T-helper 1 cell treated with Interleukin-12 subunit alpha and Interleukin-12 subunit beta and Interleukin-4 antibody, amounts not matched to agents 30 μg/mL and 1 μg/mL, for 36 hours (primary cell): ENCODE results near the gene COLGALT1.
A peak's percentile ranks its signal among the peaks of the same experiment; 100 is the strongest.

Experiments
- H3K27ac Mint-ChIP-seq: one replicate; pipeline ENCODE4 v1.8.0; 2021; ENCODE audit warnings: mild to moderate bottlenecking, mixed read lengths
- H3K27me3 Mint-ChIP-seq: one replicate; pipeline ENCODE4 v1.8.0; 2021; ENCODE audit warnings: low read depth, mixed read lengths
- H3K36me3 Mint-ChIP-seq: one replicate; pipeline ENCODE4 v1.8.0; 2021; ENCODE audit warnings: low read depth, mixed read lengths
- H3K4me1 Mint-ChIP-seq: one replicate; pipeline ENCODE4 v1.8.0; 2021; ENCODE audit warnings: low read depth, mixed read lengths
- H3K4me3 Mint-ChIP-seq: one replicate; pipeline ENCODE4 v1.8.0; 2021; ENCODE audit warnings: mild to moderate bottlenecking, moderate library complexity, mixed read lengths
- H3K9me3 Mint-ChIP-seq: one replicate; pipeline ENCODE4 v1.8.0; 2021; ENCODE audit warnings: mixed read lengths

Gene COLGALT1

GRCh38 chr19:17526922-17527321 is 28.5 kb upstream of the COLGALT1 start:
- Mint-ChIP-seq H3K36me3 (no peaks in the 10 kb centered on the region), H3K4me1 (peaks cover 16% of the 10 kb centered on the region), H3K27me3 (peaks cover 11% of the 10 kb centered on the region), H3K27ac (no peak overlapping the region), H3K9me3 (peaks cover 12% of the 10 kb centered on the region), H3K4me3 (no peak overlapping the region)

GRCh38 chr19:17527326-17527725 is 28.1 kb upstream of the COLGALT1 start:
- H3K4me3 Mint-ChIP-seq: no peak overlapping the region
- no peak overlapping the region for H3K27ac Mint-ChIP-seq
- H3K4me1 Mint-ChIP-seq: peaks cover 16% of the 10 kb centered on the region
- H3K27me3 Mint-ChIP-seq: peaks cover 11% of the 10 kb centered on the region
- no peaks in the 10 kb centered on the region for H3K36me3 Mint-ChIP-seq
- H3K9me3 Mint-ChIP-seq: peaks cover 12% of the 10 kb centered on the region

- no peak overlapping the region for H3K4me3 Mint-ChIP-seq
- peaks cover 12% of the 10 kb centered on the region for H3K9me3 Mint-ChIP-seq
- no peak overlapping the region for H3K27ac Mint-ChIP-seq
- H3K27me3 Mint-ChIP-seq: peaks cover 13% of the 10 kb centered on the region
- peaks cover 8% of the 10 kb centered on the region for H3K4me1 Mint-ChIP-seq
- H3K36me3 Mint-ChIP-seq: no peaks in the 10 kb centered on the region
These were observed 26.8 kb upstream of the COLGALT1 start for GRCh38 chr19:17528610-17529009.

GRCh38 chr19:17529239-17530158 is 25.9 kb upstream of the COLGALT1 start:
- Mint-ChIP-seq H3K27ac (no peak overlapping the region), H3K27me3 (peaks cover 14% of the 10 kb centered on the region), H3K4me3 (no peak overlapping the region), H3K9me3 (peaks cover 12% of the 10 kb centered on the region), H3K36me3 (no peaks in the 10 kb centered on the region), H3K4me1 (peaks cover 2% of the 10 kb centered on the region)

GRCh38 chr19:17530586-17530985 is 24.9 kb upstream of the COLGALT1 start:
- no peak overlapping the region for H3K27ac Mint-ChIP-seq

GRCh38 chr19:17532116-17532515 is 23.3 kb upstream of the COLGALT1 start:
- Mint-ChIP-seq H3K27me3 (peaks cover 12% of the 10 kb centered on the region), H3K4me3 (no peak overlapping the region), H3K4me1 (no peaks in the 10 kb centered on the region), H3K27ac (no peak overlapping the region), H3K36me3 (no peaks in the 10 kb centered on the region), H3K9me3 (peaks cover 8% of the 10 kb centered on the region)

More at GRCh38 chr19:17530586-17530985, 24.9 kb upstream of the COLGALT1 start:
- Mint-ChIP-seq H3K36me3 (no peaks in the 10 kb centered on the region), H3K4me1 (no peaks in the 10 kb centered on the region), H3K27me3 (peaks cover 12% of the 10 kb centered on the region), H3K4me3 (no peak overlapping the region), H3K9me3 (peaks cover 8% of the 10 kb centered on the region)

GRCh38 chr19:17532557-17532956 is 22.9 kb upstream of the COLGALT1 start:
- no peaks in the 10 kb centered on the region for H3K36me3 Mint-ChIP-seq
- H3K27me3 Mint-ChIP-seq: peaks cover 15% of the 10 kb centered on the region
- H3K27ac Mint-ChIP-seq: no peak overlapping the region
- H3K9me3 Mint-ChIP-seq: peaks cover 8% of the 10 kb centered on the region
- H3K4me1 Mint-ChIP-seq: no peaks in the 10 kb centered on the region
- no peak overlapping the region for H3K4me3 Mint-ChIP-seq

- H3K9me3 Mint-ChIP-seq: no peaks in the 10 kb centered on the region
- no peaks in the 10 kb centered on the region for H3K36me3 Mint-ChIP-seq
- peaks cover 9% of the 10 kb centered on the region for H3K4me1 Mint-ChIP-seq
These were observed 20.7 kb upstream of the COLGALT1 start for GRCh38 chr19:17534767-17535166.

GRCh38 chr19:17536955-17537354 is 18.5 kb upstream of the COLGALT1 start:
- Mint-ChIP-seq H3K9me3 (no peaks in the 10 kb centered on the region), H3K27ac (no peak overlapping the region), H3K4me1 (peaks cover 9% of the 10 kb centered on the region), H3K27me3 (peaks cover 19% of the 10 kb centered on the region), H3K4me3 (no peak overlapping the region), H3K36me3 (no peaks in the 10 kb centered on the region)

More at GRCh38 chr19:17534767-17535166, 20.7 kb upstream of the COLGALT1 start:
- no peak overlapping the region for H3K27ac Mint-ChIP-seq
- H3K4me3 Mint-ChIP-seq: no peak overlapping the region
- H3K27me3 Mint-ChIP-seq: peaks cover 19% of the 10 kb centered on the region

- Mint-ChIP-seq H3K27ac (no peak overlapping the region), H3K9me3 (no peaks in the 10 kb centered on the region), H3K36me3 (no peaks in the 10 kb centered on the region), H3K27me3 (peaks cover 16% of the 10 kb centered on the region), H3K4me1 (peaks cover 9% of the 10 kb centered on the region), H3K4me3 (peak overlapping the region; percentile 69)
These were observed 16.7 kb upstream of the COLGALT1 start for GRCh38 chr19:17538684-17539237.

GRCh38 chr19:17539238-17540117 is 16.0 kb upstream of the COLGALT1 start:
- peak overlapping the region; percentile 62 for H3K27ac Mint-ChIP-seq
- peaks cover 9% of the 10 kb centered on the region for H3K4me1 Mint-ChIP-seq
- peak overlapping the region; percentile 80 for H3K4me3 Mint-ChIP-seq
- peaks cover 15% of the 10 kb centered on the region for H3K27me3 Mint-ChIP-seq
- no peaks in the 10 kb centered on the region for H3K36me3 Mint-ChIP-seq
- H3K9me3 Mint-ChIP-seq: no peaks in the 10 kb centered on the region

- Mint-ChIP-seq H3K27ac (no peak overlapping the region), H3K4me1 (peaks cover 9% of the 10 kb centered on the region), H3K36me3 (no peaks in the 10 kb centered on the region), H3K4me3 (no peak overlapping the region), H3K9me3 (no peaks in the 10 kb centered on the region), H3K27me3 (peaks cover 15% of the 10 kb centered on the region)
These were observed 15.3 kb upstream of the COLGALT1 start for GRCh38 chr19:17540174-17540573.

GRCh38 chr19:17541184-17541759 is 14.2 kb upstream of the COLGALT1 start:
- H3K9me3 Mint-ChIP-seq: no peaks in the 10 kb centered on the region
- no peaks in the 10 kb centered on the region for H3K36me3 Mint-ChIP-seq
- no peak overlapping the region for H3K27ac Mint-ChIP-seq
- peaks cover 9% of the 10 kb centered on the region for H3K4me1 Mint-ChIP-seq
- no peak overlapping the region for H3K4me3 Mint-ChIP-seq
- peaks cover 15% of the 10 kb centered on the region for H3K27me3 Mint-ChIP-seq

- H3K4me1 Mint-ChIP-seq: peaks cover 9% of the 10 kb centered on the region
- H3K4me3 Mint-ChIP-seq: no peak overlapping the region
- H3K27me3 Mint-ChIP-seq: peaks cover 15% of the 10 kb centered on the region
- no peaks in the 10 kb centered on the region for H3K9me3 Mint-ChIP-seq
- no peak overlapping the region for H3K27ac Mint-ChIP-seq
- H3K36me3 Mint-ChIP-seq: no peaks in the 10 kb centered on the region
These were observed 13.4 kb upstream of the COLGALT1 start for GRCh38 chr19:17542042-17542441.
